ENCODE results near the gene PCDHB14. TPM values are rescaled to one million over a fixed set of nuclear protein-coding genes. Genes with fewer than 3 reads are reported as not detected.
"Not testable (repeated sequence)": the region's sequence is repeated elsewhere in the genome, so short reads cannot be mapped to it uniquely, and the experiment has no call there.

PCDHB14 gene
- total RNA-seq, 1 donor from 2014 or later = 8.6 TPM

- TF ChIP-seq CTCF (IDR thresholded peaks at IDR 0.05; ENCODE audit: unreplicated experiment) = no peak
- Mint-ChIP-seq H3K36me3 (peaks cover 48% of the 10 kb centered on the region), H3K27ac (peak within 1 kb of the TSS; percentile 95), H3K4me3 (peak within 1 kb of the TSS; percentile 88), H3K4me1 (no peaks in the 10 kb centered on the region), H3K27me3 (ENCODE audit: low read depth) (no peaks in the 10 kb centered on the region), H3K9me3 (peaks cover 53% of the 10 kb centered on the region)
- DNase-seq (ENCODE audit: low spot score in 2 of 2, unreplicated experiment in 2 of 2) = peak; percentile 46 to 70
Observed at GRCh38 chr5:141182248-141182647, 40.9 kb upstream of the PCDHB14 start, which contains the start of gene PCDHB16. Gene PCDHB16 (plus strand): TSS chr5:141182387. CDS start chr5:141182560, 173 bp downstream.

- DNase-seq (ENCODE audit: low spot score in 2 of 2, unreplicated experiment in 2 of 2); H3K27ac Mint-ChIP-seq; H3K4me1 Mint-ChIP-seq; H3K27me3 Mint-ChIP-seq (ENCODE audit: low read depth): not testable (repeated sequence)
- Mint-ChIP-seq H3K36me3 (peaks cover 59% of the 10 kb centered on the region), H3K4me3 (peak overlapping the region; percentile 41), H3K9me3 (peaks cover 64% of the 10 kb centered on the region)
Observed at GRCh38 chr5:141184117-141184855, 38.9 kb upstream of the PCDHB14 start.

GRCh38 chr5:141186897-141187512, 36.1 kb upstream of the PCDHB14 start, which contains the start of gene PCDHB9:
Gene PCDHB9 (plus strand): TSS chr5:141187161. CDS start chr5:141187319, 158 bp downstream.
- Mint-ChIP-seq H3K27me3 (ENCODE audit: low read depth) (no peaks in the 10 kb centered on the region), H3K4me3 (peak within 1 kb of the TSS; percentile 59), H3K4me1 (no peaks in the 10 kb centered on the region), H3K27ac (peak within 1 kb of the TSS; percentile 48), H3K9me3 (peaks cover 66% of the 10 kb centered on the region), H3K36me3 (peaks cover 66% of the 10 kb centered on the region)
- peak; percentile 60 for TF ChIP-seq CTCF (IDR thresholded peaks at IDR 0.05; ENCODE audit: unreplicated experiment)
- no peak for DNase-seq (ENCODE audit: low spot score in 2 of 2, unreplicated experiment in 2 of 2)

GRCh38 chr5:141188682-141189081, 34.5 kb upstream of the PCDHB14 start:
- Mint-ChIP-seq H3K9me3 (peaks cover 62% of the 10 kb centered on the region), H3K36me3 (peaks cover 63% of the 10 kb centered on the region)
- H3K27me3 Mint-ChIP-seq (ENCODE audit: low read depth); H3K4me1 Mint-ChIP-seq; H3K27ac Mint-ChIP-seq; DNase-seq (ENCODE audit: low spot score in 2 of 2, unreplicated experiment in 2 of 2); H3K4me3 Mint-ChIP-seq: not testable (repeated sequence)

GRCh38 chr5:141189131-141189530, 34.0 kb upstream of the PCDHB14 start:
- Mint-ChIP-seq H3K9me3 (peaks cover 61% of the 10 kb centered on the region), H3K36me3 (peaks cover 63% of the 10 kb centered on the region)
- not testable (repeated sequence) for DNase-seq (ENCODE audit: low spot score in 2 of 2, unreplicated experiment in 2 of 2)

GRCh38 chr5:141192110-141192725, 30.9 kb upstream of the PCDHB14 start, which contains the start of gene PCDHB10:
Gene PCDHB10 (plus strand): TSS chr5:141192353. CDS start chr5:141192553, 200 bp downstream.
- TF ChIP-seq CTCF (IDR thresholded peaks at IDR 0.05; ENCODE audit: unreplicated experiment) = peak; percentile 28
- peaks cover 55% of the 10 kb centered on the region for H3K9me3 Mint-ChIP-seq
- no peak for DNase-seq (ENCODE audit: low spot score in 2 of 2, unreplicated experiment in 2 of 2)
- no peak within 1 kb of the TSS for H3K27ac Mint-ChIP-seq
- peaks cover 54% of the 10 kb centered on the region for H3K36me3 Mint-ChIP-seq
- no peaks in the 10 kb centered on the region for H3K27me3 Mint-ChIP-seq (ENCODE audit: low read depth)
- peak within 1 kb of the TSS; percentile 46 for H3K4me3 Mint-ChIP-seq
- no peaks in the 10 kb centered on the region for H3K4me1 Mint-ChIP-seq

More at GRCh38 chr5:141189131-141189530, 34.0 kb upstream of the PCDHB14 start:
- H3K4me3 Mint-ChIP-seq; H3K27me3 Mint-ChIP-seq (ENCODE audit: low read depth); H3K4me1 Mint-ChIP-seq; H3K27ac Mint-ChIP-seq: not testable (repeated sequence)

GRCh38 chr5:141194332-141194731, 28.8 kb upstream of the PCDHB14 start:
- H3K4me3 Mint-ChIP-seq; H3K4me1 Mint-ChIP-seq; DNase-seq (ENCODE audit: low spot score in 2 of 2, unreplicated experiment in 2 of 2); H3K27ac Mint-ChIP-seq; H3K27me3 Mint-ChIP-seq (ENCODE audit: low read depth): not testable (repeated sequence)
- peaks cover 65% of the 10 kb centered on the region for H3K9me3 Mint-ChIP-seq
- H3K36me3 Mint-ChIP-seq = peaks cover 56% of the 10 kb centered on the region

Measured in mesothelial cell of epicardium (in vitro differentiated cells).